ENCODE data around the gene YBX1. TPM values are rescaled to one million over a fixed set of nuclear protein-coding genes. Genes with fewer than 3 reads are reported as not detected.

Gene YBX1
- total RNA-seq, 1 donor from 2014 or later, result 741 TPM

DNA sequence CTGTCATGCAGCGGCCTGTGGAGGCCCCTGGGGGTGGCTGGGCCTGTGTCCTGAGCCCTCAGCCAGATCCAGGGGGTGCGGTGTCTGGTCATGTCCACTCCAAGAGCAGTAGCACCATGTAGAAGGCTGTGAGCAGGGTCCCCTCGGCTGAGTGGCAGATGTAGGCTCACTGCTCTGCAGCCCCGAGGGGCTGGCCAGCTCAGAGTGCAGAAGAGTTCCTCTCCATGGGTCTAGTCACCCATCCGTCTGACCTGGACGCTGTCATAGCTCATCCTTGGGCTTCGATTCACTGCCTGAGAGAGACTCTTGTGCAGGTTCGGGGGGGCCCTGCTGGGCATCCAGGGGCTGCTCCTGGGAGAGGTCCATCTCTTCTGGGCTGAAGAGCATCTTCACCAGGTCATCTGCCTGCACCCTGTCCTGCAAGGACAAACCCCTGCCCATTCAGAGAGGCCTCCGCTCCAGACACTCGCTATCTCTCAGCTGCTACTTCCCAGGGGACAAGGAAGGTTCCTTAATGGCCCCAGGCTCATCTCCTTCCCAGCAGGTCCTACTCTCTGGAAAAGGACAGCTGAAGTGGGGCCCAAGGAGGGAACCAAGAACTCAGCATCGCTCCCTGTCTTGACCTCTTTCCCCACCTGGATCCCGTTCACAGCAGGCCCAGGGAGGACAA, 64.4 kb downstream of the YBX1 start:
- Mint-ChIP-seq H3K27me3 (ENCODE audit: unreplicated experiment) (peaks cover 5% of the 10 kb centered on the region), H3K9me3 (ENCODE audit: unreplicated experiment) (peaks cover 1% of the 10 kb centered on the region), H3K4me3 (ENCODE audit: unreplicated experiment) (no peak overlapping the region), H3K27ac (ENCODE audit: unreplicated experiment) (no peak overlapping the region), H3K4me1 (ENCODE audit: unreplicated experiment) (no peaks in the 10 kb centered on the region), H3K36me3 (ENCODE audit: low read depth, unreplicated experiment) (peaks cover 44% of the 10 kb centered on the region)
- DNase-seq (ENCODE audit: low spot score), result no peak
- TF ChIP-seq, protein P1, sequence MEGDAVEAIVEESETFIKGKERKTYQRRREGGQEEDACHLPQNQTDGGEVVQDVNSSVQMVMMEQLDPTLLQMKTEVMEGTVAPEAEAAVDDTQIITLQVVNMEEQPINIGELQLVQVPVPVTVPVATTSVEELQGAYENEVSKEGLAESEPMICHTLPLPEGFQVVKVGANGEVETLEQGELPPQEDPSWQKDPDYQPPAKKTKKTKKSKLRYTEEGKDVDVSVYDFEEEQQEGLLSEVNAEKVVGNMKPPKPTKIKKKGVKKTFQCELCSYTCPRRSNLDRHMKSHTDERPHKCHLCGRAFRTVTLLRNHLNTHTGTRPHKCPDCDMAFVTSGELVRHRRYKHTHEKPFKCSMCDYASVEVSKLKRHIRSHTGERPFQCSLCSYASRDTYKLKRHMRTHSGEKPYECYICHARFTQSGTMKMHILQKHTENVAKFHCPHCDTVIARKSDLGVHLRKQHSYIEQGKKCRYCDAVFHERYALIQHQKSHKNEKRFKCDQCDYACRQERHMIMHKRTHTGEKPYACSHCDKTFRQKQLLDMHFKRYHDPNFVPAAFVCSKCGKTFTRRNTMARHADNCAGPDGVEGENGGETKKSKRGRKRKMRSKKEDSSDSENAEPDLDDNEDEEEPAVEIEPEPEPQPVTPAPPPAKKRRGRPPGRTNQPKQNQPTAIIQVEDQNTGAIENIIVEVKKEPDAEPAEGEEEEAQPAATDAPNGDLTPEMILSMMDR (IDR thresholded peaks at IDR 0.05; ENCODE audit: unreplicated experiment), result no peak

DNA sequence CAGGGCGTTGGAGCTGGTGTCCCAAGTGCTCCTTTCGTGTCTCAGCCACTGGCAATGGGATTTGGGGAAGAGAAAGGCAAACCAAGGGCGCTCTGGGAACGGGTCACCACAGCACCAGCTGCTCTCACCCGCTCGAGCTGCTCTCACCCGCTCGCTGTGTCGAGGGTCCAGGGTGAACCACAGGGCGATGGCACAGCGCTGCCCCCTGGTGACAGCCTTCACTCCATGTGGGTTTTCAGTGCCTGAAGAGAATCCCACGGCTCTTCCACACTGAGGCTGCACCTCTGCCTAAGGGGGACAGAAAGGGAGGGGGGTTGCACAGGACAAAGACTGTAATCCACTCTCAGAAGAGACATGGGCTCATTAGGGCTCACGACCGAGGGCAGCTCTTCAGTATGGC, 64.9 kb downstream of the YBX1 start:
- H3K27me3 Mint-ChIP-seq (ENCODE audit: unreplicated experiment), result peaks cover 6% of the 10 kb centered on the region
- peak; percentile 55 for DNase-seq (ENCODE audit: low spot score)
- no peak overlapping the region for H3K4me3 Mint-ChIP-seq (ENCODE audit: unreplicated experiment)
- H3K27ac Mint-ChIP-seq (ENCODE audit: unreplicated experiment), result no peak overlapping the region
- H3K4me1 Mint-ChIP-seq (ENCODE audit: unreplicated experiment), result no peaks in the 10 kb centered on the region
- peaks cover 4% of the 10 kb centered on the region for H3K9me3 Mint-ChIP-seq (ENCODE audit: unreplicated experiment)
- TF ChIP-seq, protein P1 (IDR thresholded peaks at IDR 0.05; ENCODE audit: unreplicated experiment), result peak; percentile 34
- peaks cover 50% of the 10 kb centered on the region for H3K36me3 Mint-ChIP-seq (ENCODE audit: low read depth, unreplicated experiment)

DNA sequence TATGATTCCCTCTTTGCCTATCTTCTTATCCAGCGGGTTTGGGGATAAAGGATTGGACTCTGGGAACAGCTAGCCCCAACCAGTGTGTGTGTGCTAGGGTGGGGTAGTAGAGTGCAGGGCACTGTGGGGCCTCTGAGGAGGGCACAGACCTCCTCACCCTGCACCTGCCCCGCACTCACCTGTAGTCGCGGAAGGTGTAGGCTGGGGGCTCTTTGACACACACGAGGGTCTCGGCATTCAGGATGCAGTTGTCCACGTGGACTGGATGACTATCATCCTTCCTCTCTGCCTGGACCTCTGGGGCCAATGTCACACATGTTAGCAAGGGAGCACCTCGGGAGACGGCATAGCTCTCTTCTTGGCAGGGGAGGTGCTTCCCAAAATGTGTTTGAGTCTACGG, 65.8 kb downstream of the YBX1 start:
- peak overlapping the region; percentile 81 for H3K4me3 Mint-ChIP-seq (ENCODE audit: unreplicated experiment)
- no peaks in the 10 kb centered on the region for H3K4me1 Mint-ChIP-seq (ENCODE audit: unreplicated experiment)
- DNase-seq (ENCODE audit: low spot score), result no peak
- H3K9me3 Mint-ChIP-seq (ENCODE audit: unreplicated experiment), result peaks cover 4% of the 10 kb centered on the region
- peaks cover 54% of the 10 kb centered on the region for H3K36me3 Mint-ChIP-seq (ENCODE audit: low read depth, unreplicated experiment)
- peaks cover 6% of the 10 kb centered on the region for H3K27me3 Mint-ChIP-seq (ENCODE audit: unreplicated experiment)
- no peak overlapping the region for H3K27ac Mint-ChIP-seq (ENCODE audit: unreplicated experiment)
- TF ChIP-seq, protein P1 (IDR thresholded peaks at IDR 0.05; ENCODE audit: unreplicated experiment), result no peak

DNA sequence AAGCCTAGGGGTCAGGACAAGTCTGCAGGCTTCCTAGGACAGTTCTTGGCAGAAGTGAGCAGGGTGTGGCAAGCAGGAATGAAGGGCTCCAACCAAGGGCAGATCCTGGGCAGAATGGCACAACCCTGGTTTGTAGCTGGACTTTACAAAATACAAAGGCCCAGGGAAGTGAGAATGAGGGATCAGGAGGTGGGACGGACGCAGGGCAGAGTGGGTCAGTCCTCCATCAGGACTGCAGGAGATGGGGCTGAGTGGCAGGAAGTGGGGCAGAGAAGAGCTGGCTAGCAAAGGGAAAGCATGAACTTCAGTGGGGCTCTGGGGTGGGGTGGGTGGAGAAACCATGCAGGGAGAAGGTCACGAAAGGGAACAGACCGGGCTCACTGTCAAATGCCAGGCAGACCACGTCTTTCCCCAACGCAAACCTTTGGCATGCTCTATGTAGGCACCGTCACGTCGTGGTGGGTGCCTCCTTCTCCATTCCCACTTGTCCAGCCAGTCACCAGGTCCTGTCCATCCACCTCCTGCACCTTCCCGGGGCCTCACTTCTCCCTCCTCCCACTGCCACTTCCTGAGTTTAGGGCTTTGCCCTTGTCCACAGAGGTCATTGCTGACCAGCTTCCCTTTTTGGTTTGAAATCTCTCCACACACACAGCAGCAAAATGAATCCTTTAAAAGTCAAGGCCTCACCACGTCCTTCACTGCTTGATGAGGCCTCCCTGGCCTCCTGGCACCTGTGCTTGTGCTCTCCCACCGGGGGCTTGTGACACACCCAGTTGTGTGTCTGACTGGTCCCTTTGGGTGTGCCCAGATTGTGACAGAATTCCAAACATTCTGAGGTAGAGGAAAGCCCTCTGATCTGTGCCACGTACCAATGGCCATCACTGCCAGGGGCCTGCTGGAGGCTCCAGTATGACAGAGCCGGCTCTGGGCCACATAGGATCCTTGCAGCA, 66.5 kb downstream of the YBX1 start:
- no peak overlapping the region for H3K27ac Mint-ChIP-seq (ENCODE audit: unreplicated experiment)
- TF ChIP-seq, protein P1 (IDR thresholded peaks at IDR 0.05; ENCODE audit: unreplicated experiment), result no peak
- H3K4me1 Mint-ChIP-seq (ENCODE audit: unreplicated experiment), result no peaks in the 10 kb centered on the region

More for the DNA sequence above, 66.5 kb downstream of the YBX1 start:
- Mint-ChIP-seq H3K4me3 (ENCODE audit: unreplicated experiment) (peak overlapping the region; percentile 81), H3K27me3 (ENCODE audit: unreplicated experiment) (peaks cover 9% of the 10 kb centered on the region), H3K36me3 (ENCODE audit: low read depth, unreplicated experiment) (peaks cover 60% of the 10 kb centered on the region), H3K9me3 (ENCODE audit: unreplicated experiment) (peaks cover 4% of the 10 kb centered on the region)
- DNase-seq (ENCODE audit: low spot score), result no peak

Measured in endothelial cell (in vitro differentiated cells).